Stimulated activated CD8-positive, alpha-beta memory T cell treated with anti-CD3 and anti-CD28 coated beads, Interleukin-4, amount 100 ng/mL, for 4 hours (primary cell): ENCODE measurements around the gene DGKG.

ENCODE experiments used
- DNase-seq, 2 donors: peaks; one replicate each; pipeline ENCODE4 v3.0.0-alpha.2; 2020; ENCODE audit warnings: low read depth in 2 of 2, low spot score in 1 of 2

DGKG gene

GRCh38 chr3:186320862-186321568 is 41.0 kb downstream of the DGKG start:
- DNase-seq = no peak

GRCh38 chr3:186319945-186320344 is 42.1 kb downstream of the DGKG start:
- no peak for DNase-seq

- DNase-seq = no peak
Observed at GRCh38 chr3:186318135-186318534, 43.9 kb downstream of the DGKG start.

- no peak for DNase-seq
Observed at GRCh38 chr3:186317478-186317877, 44.6 kb downstream of the DGKG start.

GRCh38 chr3:186316666-186317260 is 45.3 kb downstream of the DGKG start:
- DNase-seq = no peak

- no peak for DNase-seq
Observed at GRCh38 chr3:186315581-186316354, 46.3 kb downstream of the DGKG start.

- no peak for DNase-seq
Observed at GRCh38 chr3:186314896-186315295, 47.1 kb downstream of the DGKG start.

GRCh38 chr3:186311441-186311840 is 50.6 kb downstream of the DGKG start:
- DNase-seq = no peak

GRCh38 chr3:186308549-186308948 is 53.5 kb downstream of the DGKG start:
- DNase-seq = no peak

GRCh38 chr3:186307594-186308221 is 54.3 kb downstream of the DGKG start:
- no peak for DNase-seq

- no peak for DNase-seq
Observed at GRCh38 chr3:186305286-186305685, 56.7 kb downstream of the DGKG start.

GRCh38 chr3:186303965-186304364 is 58.1 kb downstream of the DGKG start:
- DNase-seq = no peak

- DNase-seq = no peak
Observed at GRCh38 chr3:186299327-186299726, 62.7 kb downstream of the DGKG start.

- DNase-seq = no peak
Observed at GRCh38 chr3:186298876-186299275, 63.2 kb downstream of the DGKG start.

- no peak for DNase-seq
Observed at GRCh38 chr3:186290796-186291195, 71.2 kb downstream of the DGKG start.

- DNase-seq = no peak
Observed at GRCh38 chr3:186287711-186288110, 74.3 kb downstream of the DGKG start.

- DNase-seq = no peak
Observed at GRCh38 chr3:186286114-186286513, 75.9 kb downstream of the DGKG start.

- DNase-seq = no peak
Observed at GRCh38 chr3:186284661-186285060, 77.4 kb downstream of the DGKG start.

GRCh38 chr3:186284349-186284652 is 77.7 kb downstream of the DGKG start:
- no peak for DNase-seq

- no peak for DNase-seq
Observed at GRCh38 chr3:186283651-186284348, 78.2 kb downstream of the DGKG start.

GRCh38 chr3:186283096-186283495 is 78.9 kb downstream of the DGKG start:
- no peak for DNase-seq
